Brain microvascular endothelial cell (primary cell): ENCODE measurements around the gene BMP8A.
"Not testable (repeated sequence)": the region's sequence is repeated elsewhere in the genome, so short reads cannot be mapped to it uniquely, and the experiment has no call there.

Source experiments
- DNase-seq: peaks from one replicate; pipeline ENCODE4 v3.0.0-alpha.2; 2020
- H3K27ac ChIP-seq: fragments of 250-450 bp; sonication (Bioruptor Pico); 2 replicates; pipeline ENCODE4 v1.5.1; 2020; ENCODE audit warnings: mild to moderate bottlenecking, moderate library complexity
- H3K27me3 ChIP-seq: fragments of 250-450 bp; sonication (Bioruptor Pico); replicated peaks from 2 replicates; pipeline ENCODE4 v1.5.1; 2020; ENCODE audit warnings: mild to moderate bottlenecking
- H3K36me3 ChIP-seq: fragments of 250-450 bp; sonication (Bioruptor Pico); replicated peaks from 2 replicates; pipeline ENCODE4 v1.5.1; 2020; ENCODE audit warnings: mild to moderate bottlenecking
- H3K4me3 ChIP-seq: 2 replicates; pipeline ENCODE4 v1.5.1; 2011; ENCODE audit warnings: low read depth, mild to moderate bottlenecking, control low read depth, low read length, moderate library complexity
- in situ Hi-C: cut with HindIII; loops from 2 replicates; pipeline ENCODE4 v1.10.0; 2017; ENCODE audit warnings: low sequenced_read_pairs, low pct_ligation_motif_present
- TF ChIP-seq, protein P1 (sequence below): IDR thresholded peaks from 2 replicates; pipeline ENCODE4 v1.5.1; 2011; ENCODE audit warnings: low read depth, mild to moderate bottlenecking, moderate library complexity, low read length, control low read depth, inconsistent platforms; ENCODE audit errors: missing control alignments

The BMP8A gene

DNA sequence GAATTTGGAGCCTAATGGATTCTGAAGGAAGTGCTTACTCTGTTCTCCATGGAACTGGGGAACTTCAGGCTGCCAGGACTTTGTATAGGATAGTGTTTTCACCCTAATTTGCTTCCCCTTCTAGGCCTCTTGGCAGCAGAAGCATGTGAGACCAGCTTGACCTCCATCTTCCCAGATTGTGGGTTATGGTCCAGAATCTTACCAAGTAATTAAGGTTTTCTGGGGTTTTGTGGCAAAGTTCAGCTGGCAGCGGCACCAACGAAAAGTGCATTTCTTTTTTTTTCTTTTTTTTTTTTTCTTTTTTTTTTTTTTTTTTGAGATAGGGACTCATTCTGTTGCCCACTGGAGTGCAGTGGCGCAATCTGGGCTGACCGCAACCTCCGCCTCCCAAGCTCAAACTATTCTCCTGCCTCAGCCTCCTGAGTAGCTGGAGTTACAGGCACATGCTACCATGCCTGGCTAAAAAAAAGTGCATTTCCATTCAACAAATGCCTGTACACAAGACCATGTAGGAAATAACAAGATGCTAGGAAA, 3.4 kb upstream of the BMP8A start:
- TF ChIP-seq, protein P1, sequence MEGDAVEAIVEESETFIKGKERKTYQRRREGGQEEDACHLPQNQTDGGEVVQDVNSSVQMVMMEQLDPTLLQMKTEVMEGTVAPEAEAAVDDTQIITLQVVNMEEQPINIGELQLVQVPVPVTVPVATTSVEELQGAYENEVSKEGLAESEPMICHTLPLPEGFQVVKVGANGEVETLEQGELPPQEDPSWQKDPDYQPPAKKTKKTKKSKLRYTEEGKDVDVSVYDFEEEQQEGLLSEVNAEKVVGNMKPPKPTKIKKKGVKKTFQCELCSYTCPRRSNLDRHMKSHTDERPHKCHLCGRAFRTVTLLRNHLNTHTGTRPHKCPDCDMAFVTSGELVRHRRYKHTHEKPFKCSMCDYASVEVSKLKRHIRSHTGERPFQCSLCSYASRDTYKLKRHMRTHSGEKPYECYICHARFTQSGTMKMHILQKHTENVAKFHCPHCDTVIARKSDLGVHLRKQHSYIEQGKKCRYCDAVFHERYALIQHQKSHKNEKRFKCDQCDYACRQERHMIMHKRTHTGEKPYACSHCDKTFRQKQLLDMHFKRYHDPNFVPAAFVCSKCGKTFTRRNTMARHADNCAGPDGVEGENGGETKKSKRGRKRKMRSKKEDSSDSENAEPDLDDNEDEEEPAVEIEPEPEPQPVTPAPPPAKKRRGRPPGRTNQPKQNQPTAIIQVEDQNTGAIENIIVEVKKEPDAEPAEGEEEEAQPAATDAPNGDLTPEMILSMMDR, result no peak
- H3K36me3 ChIP-seq, result peaks cover 44% of the 10 kb centered on the region
- no peak for DNase-seq

DNA sequence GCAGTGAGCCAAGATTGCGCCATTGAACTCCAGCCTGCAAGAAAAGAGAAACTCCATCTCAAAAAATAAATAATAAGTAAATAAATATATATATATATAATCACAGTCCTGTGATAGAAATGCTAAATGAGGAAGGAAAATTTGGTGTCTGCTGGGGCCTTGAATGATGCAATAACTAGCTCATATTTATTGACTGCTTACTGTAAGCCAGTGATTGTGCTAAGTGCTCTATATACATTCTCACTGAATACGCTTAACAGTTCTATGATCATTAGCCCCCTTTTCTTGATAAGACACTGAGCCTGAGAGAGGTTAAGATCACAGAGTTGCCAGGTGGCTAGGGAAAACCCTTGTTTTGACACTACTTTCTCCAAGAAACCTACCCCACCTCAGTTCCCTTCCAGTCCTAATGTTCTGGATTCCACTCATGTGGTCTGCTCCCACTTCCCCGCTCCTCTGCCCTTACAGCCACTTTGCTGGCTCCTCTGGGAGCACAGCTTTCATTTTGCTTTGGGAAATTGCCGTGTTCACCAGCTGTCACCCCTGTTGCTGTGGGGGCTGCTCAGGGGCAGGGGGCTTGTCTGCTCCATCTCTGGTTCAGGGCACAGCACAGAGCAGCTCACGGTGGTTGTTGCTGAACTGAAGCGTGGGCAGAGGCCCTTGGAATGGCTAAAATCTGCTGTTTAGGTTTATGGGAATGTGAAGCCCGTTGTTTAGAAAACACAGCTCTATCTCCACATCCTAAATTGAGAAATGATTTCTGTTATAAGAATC, 2.5 kb upstream of the BMP8A start:
- Histone ChIP-seq H3K27ac (no peak overlapping the region), H3K36me3 (peaks cover 35% of the 10 kb centered on the region), H3K4me3 (no peak overlapping the region), H3K27me3 (no peaks in the 10 kb centered on the region)
- in situ Hi-C loops, result no loop called here
- DNase-seq, result no peak
- TF ChIP-seq, protein P1, result no peak

More for the DNA sequence above, 3.4 kb upstream of the BMP8A start:
- in situ Hi-C loops, result no loop called here
- no peak overlapping the region for H3K27ac ChIP-seq
- H3K4me3 ChIP-seq, result no peak overlapping the region
- H3K27me3 ChIP-seq, result no peaks in the 10 kb centered on the region

DNA sequence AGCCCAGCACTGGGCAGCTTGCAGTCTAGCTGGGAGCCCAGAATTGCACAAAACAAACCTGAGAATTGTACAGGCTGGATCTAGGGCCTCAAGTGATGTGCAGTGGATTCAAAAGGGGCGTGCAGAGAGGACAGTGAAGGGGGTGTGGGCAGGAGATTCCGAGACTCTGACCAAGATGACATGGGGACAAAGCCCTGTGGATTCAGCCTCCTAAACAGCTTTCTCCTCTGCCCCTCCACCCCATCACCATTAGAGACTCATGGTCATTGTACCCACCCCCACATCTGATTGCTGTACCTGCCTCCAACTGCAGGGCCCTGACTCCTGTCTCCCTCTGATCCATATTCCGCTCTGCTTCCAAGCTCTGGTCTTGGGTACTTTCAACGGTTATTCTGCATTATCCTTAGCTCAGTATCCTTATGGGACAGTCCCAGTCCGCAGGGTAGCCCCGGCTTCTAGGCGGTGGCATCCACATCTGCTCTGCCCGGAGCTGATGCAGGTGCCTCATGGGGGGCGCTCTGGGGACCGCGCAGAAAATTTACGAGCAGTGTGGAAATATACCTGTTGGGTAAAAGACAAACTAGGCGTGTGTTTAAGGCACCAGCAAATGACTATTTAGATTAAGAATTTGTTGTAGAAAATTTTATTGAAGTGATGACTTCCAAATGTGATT, 1.7 kb upstream of the BMP8A start:
- TF ChIP-seq, protein P1, result no peak
- DNase-seq, result no peak
- in situ Hi-C loops, result no loop called here
- Histone ChIP-seq H3K27ac (no peak overlapping the region), H3K36me3 (peaks cover 31% of the 10 kb centered on the region), H3K4me3 (no peak overlapping the region), H3K27me3 (no peaks in the 10 kb centered on the region)

DNA sequence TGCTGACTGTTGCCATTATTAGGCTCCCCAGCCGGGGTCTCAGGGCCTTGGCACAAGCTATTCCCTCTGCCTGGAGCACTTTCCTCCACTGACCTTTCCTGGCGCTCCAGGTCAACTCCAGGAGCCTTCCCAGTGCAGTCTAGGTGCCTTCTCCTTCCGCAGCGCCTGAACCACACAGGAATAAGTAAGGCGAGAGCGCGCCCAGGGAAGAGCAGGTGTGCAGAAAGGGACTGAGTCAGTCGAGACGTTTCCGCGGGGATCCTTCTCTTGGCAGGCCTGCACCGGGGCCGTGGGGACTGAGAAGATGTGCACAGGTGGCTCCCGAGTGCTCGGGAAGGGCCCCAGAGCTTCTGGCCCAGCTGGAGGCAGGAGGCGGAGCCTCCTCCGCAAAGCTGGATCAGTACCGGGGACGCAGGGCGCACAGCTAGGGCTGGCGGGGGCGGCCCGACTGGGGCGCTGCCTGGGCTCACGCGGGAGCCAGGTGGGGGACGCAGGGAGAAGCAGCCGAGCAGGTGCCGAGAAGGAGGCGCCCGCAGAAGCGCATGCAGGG, 765 bp upstream of the BMP8A start:
- H3K27me3 ChIP-seq, result no peaks in the 10 kb centered on the region
- H3K27ac ChIP-seq, result no peak overlapping the region
- H3K4me3 ChIP-seq, result no peak overlapping the region
- H3K36me3 ChIP-seq, result peaks cover 22% of the 10 kb centered on the region
- in situ Hi-C loops, result no loop called here
- no peak for DNase-seq
- TF ChIP-seq, protein P1, result no peak

DNA sequence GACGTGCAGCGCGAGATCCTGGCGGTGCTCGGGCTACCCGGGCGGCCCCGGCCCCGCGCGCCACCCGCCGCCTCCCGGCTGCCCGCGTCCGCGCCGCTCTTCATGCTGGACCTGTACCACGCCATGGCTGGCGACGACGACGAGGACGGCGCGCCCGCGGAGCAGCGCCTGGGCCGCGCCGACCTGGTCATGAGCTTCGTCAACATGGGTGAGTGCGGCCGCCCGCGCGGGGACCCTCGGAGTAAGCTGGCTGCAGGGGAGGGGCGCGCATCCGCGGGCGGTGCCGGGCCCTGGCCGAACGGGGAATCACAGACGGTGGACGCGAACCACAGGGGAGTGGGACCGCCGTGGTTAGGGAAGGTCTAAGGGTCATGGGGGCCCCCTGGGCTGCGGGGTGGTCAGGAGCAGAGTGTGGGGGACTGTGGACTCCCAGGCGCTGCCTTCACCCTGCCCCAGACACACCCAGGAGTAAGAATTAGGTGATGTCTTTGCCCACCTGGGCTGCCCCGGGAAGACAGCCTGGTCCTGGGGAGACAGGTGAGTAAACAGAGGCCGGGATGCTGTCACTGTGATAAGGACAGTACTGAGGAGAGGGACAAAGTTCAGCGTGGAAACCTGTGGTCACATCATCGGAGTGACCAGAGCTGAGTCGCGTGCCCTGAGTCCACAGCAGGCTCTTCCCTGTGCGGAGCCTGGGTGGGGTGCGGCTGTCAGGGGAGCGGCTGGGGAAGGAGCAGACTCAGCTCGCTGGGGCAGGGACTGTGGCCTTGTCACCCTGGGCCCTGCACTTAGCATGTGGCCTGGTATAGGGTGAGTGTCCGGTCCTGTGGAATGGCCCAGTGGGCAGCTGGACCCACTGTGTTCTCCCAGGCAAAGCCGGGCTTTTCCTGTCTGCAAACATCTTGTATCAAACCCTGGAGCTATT, 944 bp downstream of the BMP8A start:
- H3K27me3 ChIP-seq, H3K4me3 ChIP-seq, DNase-seq, H3K27ac ChIP-seq, H3K36me3 ChIP-seq, in situ Hi-C loops: not testable (repeated sequence)

DNA sequence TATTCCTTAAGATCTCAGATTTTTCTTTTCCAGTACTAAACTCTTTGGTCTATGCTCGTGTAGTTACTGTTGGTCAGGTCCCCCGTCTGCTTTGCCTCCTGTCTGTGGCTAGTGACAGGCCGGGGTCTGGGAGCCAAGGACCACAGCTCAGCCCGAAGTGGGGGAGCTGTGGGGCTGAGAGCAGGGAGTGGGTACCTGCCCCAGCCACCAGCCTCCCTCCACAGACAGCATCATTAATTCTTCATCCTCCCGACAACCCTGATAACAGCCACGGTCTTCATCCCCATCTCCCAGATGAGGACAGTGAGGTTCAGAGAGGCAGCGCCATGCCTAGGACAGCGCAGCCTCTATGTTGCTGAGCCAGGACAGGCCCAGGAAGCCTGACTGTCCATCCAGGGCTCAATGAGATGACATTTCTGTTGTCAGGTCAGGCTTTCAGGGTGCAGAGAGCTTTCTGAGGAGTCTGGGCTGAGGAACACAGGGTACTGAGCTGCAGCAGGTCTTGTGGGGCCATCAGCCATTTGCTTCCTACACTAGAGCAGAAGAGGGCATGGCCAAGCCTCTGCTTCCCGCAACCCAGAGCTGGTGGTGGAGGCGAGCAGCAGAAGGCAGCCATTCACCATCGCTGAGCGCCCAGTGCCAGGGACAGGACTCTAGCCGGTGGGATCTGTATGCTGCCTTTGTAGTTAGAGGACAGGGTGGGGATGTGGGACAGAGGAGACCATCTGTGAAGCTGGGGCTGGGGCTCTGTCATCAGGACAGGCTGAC, 1.8 kb downstream of the BMP8A start:
- DNase-seq, H3K36me3 ChIP-seq, H3K27ac ChIP-seq, H3K27me3 ChIP-seq, in situ Hi-C loops, H3K4me3 ChIP-seq: not testable (repeated sequence)
